DOHH2 (cell line): Measurements from ENCODE around the gene TARS2.

ENCODE experiments used
- H3F3A ChIP-seq: fragments of 200-600 bp; sonication (generic), shearing (Covaris generic); 2 replicates; pipeline ENCODE4 v1.6.0; 2016; ENCODE audit warnings: antibody characterized with exemption, mild to moderate bottlenecking; ENCODE audit not compliant: control insufficient read depth, insufficient read depth
- H3K27ac ChIP-seq: fragments of 200-600 bp; sonication (generic); 2 replicates; pipeline ENCODE4 v1.5.1; 2014; ENCODE audit warnings: low read depth, mild to moderate bottlenecking, low read length, moderate library complexity
- H3K27me3 ChIP-seq: fragments of 200-600 bp; sonication (generic); 2 replicates; pipeline ENCODE4 v1.6.1; 2014; ENCODE audit warnings: mild to moderate bottlenecking, low read length, mixed read lengths; ENCODE audit not compliant: control insufficient read depth
- H3K36me3 ChIP-seq: fragments of 200-600 bp; sonication (generic); 2 replicates; pipeline ENCODE4 v1.6.1; 2014; ENCODE audit warnings: mild to moderate bottlenecking, low read length, moderate library complexity, mixed read lengths; ENCODE audit not compliant: control insufficient read depth
- H3K4me1 ChIP-seq: fragments of 200-600 bp; sonication (generic); 2 replicates; pipeline ENCODE4 v1.6.1; 2014; ENCODE audit warnings: mild to moderate bottlenecking, low read length, mixed read lengths; ENCODE audit not compliant: control insufficient read depth
- H3K4me2 ChIP-seq: fragments of 200-600 bp; sonication (generic); 2 replicates; pipeline ENCODE4 v1.6.0; 2014; ENCODE audit warnings: mild to moderate bottlenecking, low read length, moderate library complexity
- H3K4me3 ChIP-seq: fragments of 200-600 bp; sonication (generic); 2 replicates; pipeline ENCODE4 v1.5.1; 2014; ENCODE audit warnings: mild to moderate bottlenecking, low read length, mixed read lengths
- H3K79me2 ChIP-seq: fragments of 200-600 bp; sonication (generic); 2 replicates; pipeline ENCODE4 v1.6.1; 2014; ENCODE audit warnings: mild to moderate bottlenecking, low read length, mixed read lengths; ENCODE audit not compliant: control insufficient read depth
- H3K9me2 ChIP-seq: fragments of 200-600 bp; sonication (generic); replicated peaks from 2 replicates; pipeline ENCODE4 v1.6.1; 2014; ENCODE audit warnings: mild to moderate bottlenecking, low read length, mixed read lengths; ENCODE audit not compliant: control insufficient read depth
- H3K9me3 ChIP-seq: fragments of 200-600 bp; sonication (generic); 2 replicates; pipeline ENCODE4 v1.6.1; 2014; ENCODE audit warnings: antibody characterized with exemption, low read length, mixed read lengths; ENCODE audit not compliant: control insufficient read depth, insufficient read depth
- H4K20me1 ChIP-seq: fragments of 200-600 bp; sonication (generic); 2 replicates; pipeline ENCODE4 v1.6.0; 2014; ENCODE audit warnings: low read depth, mild to moderate bottlenecking, antibody characterized with exemption, low read length, moderate library complexity; ENCODE audit not compliant: control insufficient read depth, insufficient read depth
- EZH2phosphoT487 ChIP-seq: fragments of 200-600 bp; sonication (generic); IDR thresholded peaks from 2 replicates; pipeline ENCODE4 v1.6.1; 2017; ENCODE audit warnings: borderline replicate concordance, mild to moderate bottlenecking, antibody characterized with exemption, low read length, moderate library complexity, mixed read lengths
- TF ChIP-seq, protein P1 (sequence below): fragments of 200-600 bp; sonication (generic); IDR thresholded peaks from one replicate; pipeline ENCODE4 v1.5.1; 2014; ENCODE audit warnings: antibody characterized with exemption, mild to moderate bottlenecking, low read depth, low read length; ENCODE audit not compliant: poor library complexity, severe bottlenecking

Gene TARS2

DNA sequence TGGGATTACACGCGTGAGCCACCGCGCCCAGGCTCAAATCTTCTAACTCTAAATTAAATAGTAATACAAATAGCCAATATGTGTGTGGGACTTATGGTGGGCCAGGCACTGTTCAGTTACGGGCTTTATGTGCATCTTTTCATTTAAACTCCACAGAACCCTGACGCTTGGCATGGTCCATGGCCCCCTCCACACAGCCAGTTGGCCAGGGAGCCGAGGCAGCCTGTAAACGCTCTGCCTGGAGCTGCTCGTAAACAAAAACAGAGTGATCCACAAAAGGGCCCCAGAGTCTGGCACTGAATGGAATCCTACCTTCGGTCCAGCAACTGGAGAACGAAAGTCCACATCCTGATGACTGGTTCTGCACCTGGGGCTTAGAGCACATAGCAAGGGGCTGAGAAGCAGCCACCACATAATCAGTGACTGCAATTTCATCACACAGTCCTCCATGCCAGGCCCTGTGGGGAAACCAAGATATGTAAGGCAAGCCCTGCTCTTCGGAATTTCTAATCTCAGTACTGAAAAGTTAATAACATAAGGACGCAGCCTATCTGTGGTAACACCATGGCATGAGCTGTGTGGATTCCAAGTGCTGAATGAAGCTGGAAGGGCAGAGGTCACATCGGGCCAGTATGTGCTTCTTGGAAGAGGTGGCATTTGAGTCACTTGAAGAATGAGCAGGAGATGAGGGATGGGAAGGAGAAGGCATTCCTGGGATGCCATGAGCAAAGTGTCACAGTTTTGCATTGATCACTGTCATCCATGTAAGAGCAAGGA, 48.5 kb downstream of the TARS2 start:
- H3K4me3 ChIP-seq = no peak overlapping the region
- no peaks in the 10 kb centered on the region for H3F3A ChIP-seq
- H3K9me3 ChIP-seq = no peaks in the 10 kb centered on the region
- no peaks in the 10 kb centered on the region for H3K36me3 ChIP-seq
- H3K9me2 ChIP-seq = no peaks in the 10 kb centered on the region
- H3K4me1 ChIP-seq = no peaks in the 10 kb centered on the region
- H3K4me2 ChIP-seq = no peak overlapping the region
- H3K27me3 ChIP-seq = no peaks in the 10 kb centered on the region
- no peaks in the 10 kb centered on the region for H4K20me1 ChIP-seq
- no peaks in the 10 kb centered on the region for H3K79me2 ChIP-seq
- H3K27ac ChIP-seq = no peak overlapping the region
- TF ChIP-seq EZH2phosphoT487 = no peak
- TF ChIP-seq, protein P1, sequence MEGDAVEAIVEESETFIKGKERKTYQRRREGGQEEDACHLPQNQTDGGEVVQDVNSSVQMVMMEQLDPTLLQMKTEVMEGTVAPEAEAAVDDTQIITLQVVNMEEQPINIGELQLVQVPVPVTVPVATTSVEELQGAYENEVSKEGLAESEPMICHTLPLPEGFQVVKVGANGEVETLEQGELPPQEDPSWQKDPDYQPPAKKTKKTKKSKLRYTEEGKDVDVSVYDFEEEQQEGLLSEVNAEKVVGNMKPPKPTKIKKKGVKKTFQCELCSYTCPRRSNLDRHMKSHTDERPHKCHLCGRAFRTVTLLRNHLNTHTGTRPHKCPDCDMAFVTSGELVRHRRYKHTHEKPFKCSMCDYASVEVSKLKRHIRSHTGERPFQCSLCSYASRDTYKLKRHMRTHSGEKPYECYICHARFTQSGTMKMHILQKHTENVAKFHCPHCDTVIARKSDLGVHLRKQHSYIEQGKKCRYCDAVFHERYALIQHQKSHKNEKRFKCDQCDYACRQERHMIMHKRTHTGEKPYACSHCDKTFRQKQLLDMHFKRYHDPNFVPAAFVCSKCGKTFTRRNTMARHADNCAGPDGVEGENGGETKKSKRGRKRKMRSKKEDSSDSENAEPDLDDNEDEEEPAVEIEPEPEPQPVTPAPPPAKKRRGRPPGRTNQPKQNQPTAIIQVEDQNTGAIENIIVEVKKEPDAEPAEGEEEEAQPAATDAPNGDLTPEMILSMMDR = no peak

DNA sequence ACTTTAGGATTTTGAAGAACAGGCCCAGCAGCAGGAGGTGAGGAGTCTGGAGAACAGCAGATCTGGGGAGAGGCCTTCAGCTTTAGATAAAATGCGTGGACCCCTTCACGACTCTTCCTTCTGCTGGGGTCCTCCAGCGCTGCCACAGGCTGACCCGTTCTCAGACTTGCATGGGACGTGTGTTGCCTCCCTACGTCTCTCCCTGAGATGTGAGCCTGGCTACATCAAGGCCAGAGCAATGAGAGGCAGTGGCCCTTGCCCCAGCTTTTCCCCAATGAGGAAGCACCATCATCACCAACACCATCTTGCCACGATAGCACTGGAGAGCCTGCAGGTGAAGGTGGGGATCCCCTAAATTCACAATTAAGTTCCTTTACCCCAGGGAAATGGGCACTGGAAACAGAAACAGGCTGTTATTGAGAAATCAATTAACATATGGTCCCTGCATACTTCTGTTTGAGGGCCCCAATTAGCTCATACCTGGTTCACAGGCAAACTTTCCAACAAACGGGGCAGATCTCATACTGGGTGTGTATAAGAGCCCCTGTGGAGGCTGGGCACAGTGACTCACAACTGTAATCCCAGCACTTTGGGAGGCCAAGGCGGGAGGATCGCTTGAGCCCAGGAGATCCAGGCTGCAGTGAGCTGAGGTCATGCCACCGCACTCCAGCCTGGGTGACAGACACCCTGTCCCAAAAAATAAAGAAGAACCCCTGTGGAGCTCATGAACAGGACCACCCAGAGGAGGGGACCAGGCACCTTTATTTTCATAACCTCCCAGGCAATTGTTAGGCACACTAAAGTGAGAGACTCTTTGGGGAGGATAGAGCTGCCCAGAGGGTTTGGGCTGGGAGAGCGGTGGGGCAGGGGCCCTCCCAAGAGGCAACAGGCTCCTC, 49.9 kb downstream of the TARS2 start:
- no peaks in the 10 kb centered on the region for H3K4me1 ChIP-seq
- H3K9me3 ChIP-seq = no peaks in the 10 kb centered on the region
- no peak overlapping the region for H3K27ac ChIP-seq
- H3K4me3 ChIP-seq = no peak overlapping the region
- H4K20me1 ChIP-seq = no peaks in the 10 kb centered on the region
- no peaks in the 10 kb centered on the region for H3F3A ChIP-seq
- H3K27me3 ChIP-seq = no peaks in the 10 kb centered on the region
- no peaks in the 10 kb centered on the region for H3K9me2 ChIP-seq
- H3K4me2 ChIP-seq = no peak overlapping the region
- H3K79me2 ChIP-seq = no peaks in the 10 kb centered on the region
- no peak for TF ChIP-seq EZH2phosphoT487
- TF ChIP-seq, protein P1 = no peak
- no peaks in the 10 kb centered on the region for H3K36me3 ChIP-seq

DNA sequence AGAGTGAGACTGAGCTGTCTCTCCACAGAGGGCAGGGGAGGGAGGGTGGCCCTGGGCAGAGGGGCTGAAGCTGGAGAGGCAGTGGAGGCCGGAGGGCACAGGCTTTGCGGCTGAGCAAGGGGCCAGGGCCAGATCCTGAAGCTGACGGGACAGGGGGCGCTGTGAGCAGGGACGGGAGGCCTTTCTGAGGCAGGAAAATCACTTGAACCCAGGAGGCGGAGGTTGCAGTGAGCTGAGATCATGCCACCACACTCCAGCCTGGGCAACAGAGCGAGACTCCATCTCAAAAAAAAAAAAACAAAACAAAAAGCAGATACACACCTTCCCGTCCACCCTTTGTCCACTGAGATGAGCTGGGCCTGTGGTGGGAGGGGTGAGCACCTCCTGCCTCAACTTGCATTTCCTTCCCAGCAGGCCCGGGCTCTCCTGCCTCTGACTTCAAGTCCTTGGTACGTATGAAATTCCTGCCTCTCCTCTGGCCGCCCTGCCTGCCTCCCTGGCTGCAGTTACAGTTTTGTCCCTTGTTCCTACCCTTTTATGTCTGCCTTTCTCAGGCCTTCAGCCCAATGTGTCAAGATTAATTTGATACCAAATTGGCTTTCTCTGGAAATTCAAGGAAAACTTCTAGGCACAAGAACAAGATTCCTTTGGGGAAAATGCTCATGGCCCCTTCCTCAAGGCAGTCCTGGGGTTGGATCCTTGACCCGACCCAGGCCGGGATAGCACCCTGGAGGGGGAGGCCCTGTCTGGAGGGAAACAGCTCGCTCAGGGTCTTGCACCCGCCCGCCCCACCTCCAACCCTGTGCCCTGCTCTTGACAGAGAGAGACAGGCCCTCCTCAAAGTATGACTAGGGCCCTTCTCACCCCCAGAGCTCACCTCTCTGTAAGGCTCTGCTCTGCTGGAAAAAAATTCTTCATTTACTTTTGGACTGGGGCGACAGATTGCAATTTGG, 50.8 kb downstream of the TARS2 start:
- no peaks in the 10 kb centered on the region for H4K20me1 ChIP-seq
- H3K36me3 ChIP-seq = no peaks in the 10 kb centered on the region
- no peak overlapping the region for H3K4me3 ChIP-seq
- H3K4me2 ChIP-seq = no peak overlapping the region
- no peaks in the 10 kb centered on the region for H3K4me1 ChIP-seq
- no peaks in the 10 kb centered on the region for H3K9me2 ChIP-seq
- no peaks in the 10 kb centered on the region for H3K9me3 ChIP-seq
- no peak overlapping the region for H3K27ac ChIP-seq
- H3K79me2 ChIP-seq = no peaks in the 10 kb centered on the region
- 0 out of 2 replicates have a peak, but pooled peaks cover 2% of the 10 kb centered on the region for H3F3A ChIP-seq
- no peak for TF ChIP-seq EZH2phosphoT487
- TF ChIP-seq, protein P1 = peak; percentile 28
- H3K27me3 ChIP-seq = no peaks in the 10 kb centered on the region
